Parathyroid adenoma (tissue), 2 donors: Measurements from ENCODE around the gene ANKEF1.

Experiments
- H2AFZ ChIP-seq: fragments of 300-600 bp; sonication (generic); one replicate; pipeline ENCODE4 v1.7.0; 2017; ENCODE audit warnings: antibody characterized with exemption, mild to moderate bottlenecking
- H3K27ac ChIP-seq: fragments of 300-600 bp; sonication (generic); one replicate; pipeline ENCODE4 v1.7.0; 2017
- H3K27me3 ChIP-seq: fragments of 300-600 bp; sonication (generic); one replicate; pipeline ENCODE4 v1.7.0; 2017; ENCODE audit warnings: low read length; ENCODE audit not compliant: control insufficient read depth, insufficient read depth
- H3K36me3 ChIP-seq: fragments of 300-600 bp; sonication (generic); one replicate; pipeline ENCODE4 v1.7.0; 2017; ENCODE audit warnings: low read length; ENCODE audit not compliant: control insufficient read depth, insufficient read depth
- H3K4me1 ChIP-seq: fragments of 300-600 bp; sonication (generic); one replicate; pipeline ENCODE4 v1.7.0; 2017; ENCODE audit warnings: control low read depth
- H3K4me2 ChIP-seq: fragments of 300-600 bp; sonication (generic); one replicate; pipeline ENCODE4 v1.7.0; 2017; ENCODE audit warnings: low read length
- H3K4me3 ChIP-seq: fragments of 300-600 bp; sonication (generic); one replicate; pipeline ENCODE4 v1.7.0; 2017; ENCODE audit warnings: low read depth, low read length
- H3K79me2 ChIP-seq: fragments of 300-600 bp; sonication (generic); one replicate; pipeline ENCODE4 v1.7.0; 2017; ENCODE audit warnings: control low read depth
- H3K9ac ChIP-seq: fragments of 300-600 bp; sonication (generic); one replicate; pipeline ENCODE4 v1.7.0; 2017; ENCODE audit warnings: mild to moderate bottlenecking
- H3K9me3 ChIP-seq: fragments of 300-600 bp; sonication (generic); one replicate; pipeline ENCODE4 v1.7.0; 2017; ENCODE audit warnings: low read length; ENCODE audit not compliant: control insufficient read depth
- TF ChIP-seq, protein P1 (sequence below): fragments of 300-600 bp; sonication (generic); IDR thresholded peaks from one replicate; pipeline ENCODE4 v1.7.0; 2017; ENCODE audit warnings: antibody characterized with exemption, mild to moderate bottlenecking
- donor health status: primary hyperparathyroidism.

Gene ANKEF1

DNA sequence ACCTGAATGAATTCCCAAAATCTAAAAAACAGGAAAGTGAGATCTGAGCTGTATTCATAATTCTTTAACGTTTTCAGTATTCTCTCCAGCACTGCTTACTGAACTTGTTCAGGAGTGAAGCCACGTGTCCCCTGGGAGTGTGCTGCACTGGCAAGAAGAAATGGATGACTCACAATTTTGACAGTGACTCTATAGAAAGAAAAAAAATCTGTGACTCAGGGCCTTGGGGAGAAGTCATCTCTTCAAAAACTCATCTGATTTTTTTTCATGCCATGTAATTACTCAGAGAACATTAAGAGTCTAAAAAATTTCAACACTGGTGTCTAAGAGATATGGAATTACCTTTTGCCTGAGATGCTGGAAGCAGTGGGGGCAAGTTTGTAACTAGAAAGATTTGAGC is 39.7 kb downstream of the ANKEF1 start:
- H3K27me3 ChIP-seq = no peaks in the 10 kb centered on the region
- TF ChIP-seq, protein P1, sequence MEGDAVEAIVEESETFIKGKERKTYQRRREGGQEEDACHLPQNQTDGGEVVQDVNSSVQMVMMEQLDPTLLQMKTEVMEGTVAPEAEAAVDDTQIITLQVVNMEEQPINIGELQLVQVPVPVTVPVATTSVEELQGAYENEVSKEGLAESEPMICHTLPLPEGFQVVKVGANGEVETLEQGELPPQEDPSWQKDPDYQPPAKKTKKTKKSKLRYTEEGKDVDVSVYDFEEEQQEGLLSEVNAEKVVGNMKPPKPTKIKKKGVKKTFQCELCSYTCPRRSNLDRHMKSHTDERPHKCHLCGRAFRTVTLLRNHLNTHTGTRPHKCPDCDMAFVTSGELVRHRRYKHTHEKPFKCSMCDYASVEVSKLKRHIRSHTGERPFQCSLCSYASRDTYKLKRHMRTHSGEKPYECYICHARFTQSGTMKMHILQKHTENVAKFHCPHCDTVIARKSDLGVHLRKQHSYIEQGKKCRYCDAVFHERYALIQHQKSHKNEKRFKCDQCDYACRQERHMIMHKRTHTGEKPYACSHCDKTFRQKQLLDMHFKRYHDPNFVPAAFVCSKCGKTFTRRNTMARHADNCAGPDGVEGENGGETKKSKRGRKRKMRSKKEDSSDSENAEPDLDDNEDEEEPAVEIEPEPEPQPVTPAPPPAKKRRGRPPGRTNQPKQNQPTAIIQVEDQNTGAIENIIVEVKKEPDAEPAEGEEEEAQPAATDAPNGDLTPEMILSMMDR = no peak
- H3K9me3 ChIP-seq = no peaks in the 10 kb centered on the region
- no peak overlapping the region for H3K4me2 ChIP-seq
- no peak overlapping the region for H3K9ac ChIP-seq
- no peak overlapping the region for H3K27ac ChIP-seq
- H3K4me3 ChIP-seq = no peak overlapping the region
- peaks cover 3% of the 10 kb centered on the region for H3K4me1 ChIP-seq
- no peaks in the 10 kb centered on the region for H3K79me2 ChIP-seq
- no peaks in the 10 kb centered on the region for H3K36me3 ChIP-seq
- H2AFZ ChIP-seq = no peak overlapping the region

DNA sequence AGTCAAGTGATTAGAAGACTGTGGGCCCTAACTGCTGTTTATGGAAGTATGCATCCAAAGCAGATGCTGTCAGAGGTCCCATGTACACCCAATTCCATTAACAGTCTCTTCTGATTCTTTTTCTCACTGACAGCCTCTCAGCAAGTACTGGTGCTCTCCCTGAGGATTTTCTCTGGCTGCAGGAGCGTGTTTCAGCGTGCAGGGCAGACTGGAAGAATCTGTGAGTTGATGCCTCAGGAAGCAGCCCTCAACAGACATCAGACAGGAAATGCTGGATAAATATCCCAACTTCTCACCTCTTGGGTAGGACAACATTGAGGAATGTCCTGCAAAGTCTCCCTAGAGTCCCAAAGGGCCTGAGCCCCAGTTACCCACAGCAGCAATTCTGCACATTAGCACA is 40.8 kb downstream of the ANKEF1 start:
- no peaks in the 10 kb centered on the region for H3K27me3 ChIP-seq
- H3K9me3 ChIP-seq = no peaks in the 10 kb centered on the region
- no peak overlapping the region for H3K27ac ChIP-seq
- TF ChIP-seq, protein P1 = no peak
- no peak overlapping the region for H3K4me2 ChIP-seq
- no peaks in the 10 kb centered on the region for H3K79me2 ChIP-seq
- no peak overlapping the region for H2AFZ ChIP-seq
- H3K4me3 ChIP-seq = no peak overlapping the region
- no peaks in the 10 kb centered on the region for H3K36me3 ChIP-seq
- peaks cover 3% of the 10 kb centered on the region for H3K4me1 ChIP-seq
- no peak overlapping the region for H3K9ac ChIP-seq

DNA sequence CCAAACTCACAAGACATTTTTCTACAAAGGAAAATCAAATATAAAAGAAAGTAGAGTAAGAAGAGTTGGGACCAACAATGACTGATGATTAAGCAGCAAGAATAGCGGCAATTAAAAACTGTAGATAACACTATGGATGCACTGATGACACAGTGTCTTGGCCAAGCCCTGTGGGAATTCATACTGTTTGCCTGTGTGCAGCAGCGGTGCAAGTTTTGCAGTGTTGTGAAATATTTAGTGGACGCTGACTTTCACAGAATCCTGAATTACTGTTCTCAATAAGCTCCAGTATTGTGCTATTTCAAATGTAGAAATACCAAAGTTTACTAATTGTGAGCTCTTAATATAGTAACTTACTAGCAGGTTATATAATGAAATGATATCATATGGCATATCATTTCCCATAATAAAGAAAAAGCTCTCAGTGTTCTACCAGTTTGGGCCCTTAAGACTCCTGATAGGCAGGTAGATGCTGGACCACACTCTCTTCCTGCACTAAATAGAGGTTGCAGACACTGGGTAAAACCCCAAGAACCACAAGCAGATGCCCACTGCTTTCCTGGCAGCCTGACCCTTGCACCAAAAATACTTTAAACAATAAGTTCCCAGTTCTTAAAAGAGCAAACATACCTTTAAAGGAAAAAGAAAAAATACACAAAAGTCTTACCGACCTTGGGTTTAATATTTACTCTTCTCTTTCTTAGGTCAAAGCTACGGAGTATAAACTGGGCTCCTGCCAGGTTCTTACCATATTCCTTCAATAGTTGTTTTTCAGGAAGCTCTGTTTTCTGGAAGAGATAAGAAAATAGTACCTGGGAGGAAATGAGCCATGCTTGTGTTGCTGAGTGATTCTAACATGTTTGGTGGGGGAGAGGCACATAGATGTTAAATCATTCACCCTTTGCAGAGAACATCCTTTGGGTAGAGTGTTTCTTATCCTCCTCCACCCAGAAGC is 41.6 kb downstream of the ANKEF1 start:
- Histone ChIP-seq H3K27ac (no peak overlapping the region), H3K4me3 (no peak overlapping the region), H2AFZ (peak overlapping the region; percentile 28), H3K36me3 (no peaks in the 10 kb centered on the region), H3K9me3 (no peaks in the 10 kb centered on the region), H3K9ac (no peak overlapping the region), H3K79me2 (no peaks in the 10 kb centered on the region), H3K4me1 (peaks cover 3% of the 10 kb centered on the region), H3K4me2 (no peak overlapping the region), H3K27me3 (no peaks in the 10 kb centered on the region)
- TF ChIP-seq, protein P1 = no peak

DNA sequence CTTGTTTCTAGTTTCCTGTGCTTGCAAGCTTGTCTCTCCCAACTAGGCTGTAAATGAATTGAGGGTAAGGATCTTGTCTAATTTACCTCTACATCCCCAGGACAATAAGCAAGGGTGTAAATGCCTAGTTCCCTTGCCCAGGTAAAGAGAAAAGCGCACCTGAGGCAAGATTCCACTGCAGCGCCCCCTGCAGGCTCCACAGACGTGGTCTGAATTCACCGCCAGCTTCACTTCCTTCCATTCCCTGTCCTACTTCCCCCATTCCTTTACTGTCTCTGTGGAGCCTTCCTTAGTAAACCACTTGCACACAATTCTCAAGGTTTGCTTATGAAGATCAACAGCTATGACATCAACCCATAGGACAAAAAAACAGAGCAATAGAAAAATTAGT is 42.3 kb downstream of the ANKEF1 start:
- TF ChIP-seq, protein P1 = peak; percentile 42
- Histone ChIP-seq H3K9ac (no peak overlapping the region), H3K4me1 (peaks cover 3% of the 10 kb centered on the region)

More for the DNA sequence above, 42.3 kb downstream of the ANKEF1 start:
- no peak overlapping the region for H3K27ac ChIP-seq
- H3K27me3 ChIP-seq = no peaks in the 10 kb centered on the region
- H3K79me2 ChIP-seq = no peaks in the 10 kb centered on the region
- no peaks in the 10 kb centered on the region for H3K36me3 ChIP-seq
- H3K9me3 ChIP-seq = no peaks in the 10 kb centered on the region
- no peak overlapping the region for H3K4me3 ChIP-seq
- H2AFZ ChIP-seq = peak overlapping the region; percentile 28
- H3K4me2 ChIP-seq = no peak overlapping the region
